ENCODE results near the gene BAG5. TPM values are rescaled to one million over a fixed set of nuclear protein-coding genes. Genes with fewer than 3 reads are reported as not detected.
A peak's percentile ranks its signal among the peaks of the same experiment; 100 is the strongest.

BAG5 gene
- total RNA-seq, 1 experiment from 2014 or later: 32.6 TPM

DNA sequence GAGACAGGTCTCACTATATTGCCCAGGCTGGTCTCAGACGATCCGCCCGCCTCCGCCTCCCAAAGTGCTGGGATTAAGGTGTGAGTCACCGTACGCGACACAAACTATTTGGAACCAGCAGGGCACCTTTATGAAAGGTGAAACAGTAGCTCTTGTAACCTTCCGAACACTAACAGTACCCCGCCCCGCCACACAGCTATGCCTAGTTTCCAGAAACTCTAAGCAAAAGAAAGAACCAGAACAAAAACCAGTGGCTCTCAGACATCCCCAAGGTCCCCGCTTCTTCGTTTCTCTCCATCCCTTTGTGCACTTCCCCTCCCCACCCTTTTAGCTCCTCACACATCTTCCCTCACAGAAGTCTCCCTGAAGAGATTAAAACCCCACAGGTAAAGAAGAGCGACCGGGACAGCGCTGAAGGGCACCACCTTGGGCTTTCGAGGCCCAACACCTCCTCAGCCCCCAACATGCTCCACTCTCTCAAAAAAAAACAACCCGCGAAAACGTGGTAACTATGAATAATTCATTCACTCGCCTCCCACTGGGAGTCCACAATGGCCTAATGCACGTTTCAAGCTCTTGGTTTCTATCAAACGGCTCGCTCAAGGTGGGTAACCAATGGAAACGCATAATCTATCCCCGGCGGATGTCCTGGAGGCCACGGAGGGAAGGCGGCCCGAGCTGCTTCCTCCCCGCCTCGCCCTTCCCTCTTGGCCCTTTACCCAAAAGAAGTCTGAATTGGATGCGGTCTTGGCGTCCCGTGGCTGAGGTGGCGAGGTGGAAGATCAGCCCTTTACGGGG is 877 bp downstream of the BAG5 start:
- Histone ChIP-seq H3K4me2 (ENCODE audit: low read depth, low read length, poor library complexity, severe bottlenecking) (peak overlapping the region; percentile 75), H2AFZ (ENCODE audit: low read length) (no peak overlapping the region), H3K36me3 (ENCODE audit: insufficient read depth, low read length) (peaks cover 38% of the 10 kb centered on the region; the same call in 1 of the 2 replicates), H3K9ac (ENCODE audit: low read length) (peak overlapping the region; percentile 91), H4K20me1 (ENCODE audit: insufficient read depth, low read depth, low read length) (peaks cover 55% of the 10 kb centered on the region), H3K9me2 (replicated peaks; ENCODE audit: insufficient read depth, low read length) (no peaks in the 10 kb centered on the region), H3K4me1 (ENCODE audit: low read length) (peaks cover 55% of the 10 kb centered on the region), H3K4me3 (ENCODE audit: low read length) (peak overlapping the region; percentile 94), H3K79me2 (ENCODE audit: low read length) (peaks cover 96% of the 10 kb centered on the region), H3K27me3 (ENCODE audit: low read length) (no peaks in the 10 kb centered on the region), H3K27ac (ENCODE audit: low read length) (peak overlapping the region; percentile 72), H3K9me3 (ENCODE audit: low read length) (no peaks in the 10 kb centered on the region)
- DNase-seq: peak; percentile 87

DNA sequence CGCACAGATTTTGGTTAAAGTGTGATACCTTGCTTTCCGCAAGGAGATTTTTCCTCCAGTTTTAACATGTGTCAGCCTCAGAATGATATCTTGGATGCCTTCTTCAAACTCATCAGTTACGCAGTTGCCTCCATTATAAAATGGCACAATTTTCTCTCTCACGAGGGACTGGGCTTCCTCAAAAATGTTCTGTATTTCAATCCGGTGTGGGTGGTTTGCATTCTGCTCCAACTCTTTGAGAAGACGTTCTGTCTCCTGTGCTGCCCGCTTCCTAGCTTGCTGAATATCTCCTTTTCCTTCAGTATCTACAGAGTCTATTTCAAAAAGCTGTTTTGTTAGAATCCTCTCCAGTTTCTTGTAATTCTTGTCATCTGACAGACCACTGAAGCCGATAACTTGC is 1.8 kb downstream of the BAG5 start:
- Histone ChIP-seq H3K4me3 (ENCODE audit: low read length) (peak overlapping the region; percentile 94), H3K9ac (ENCODE audit: low read length) (peak overlapping the region; percentile 91), H3K9me2 (replicated peaks; ENCODE audit: insufficient read depth, low read length) (no peaks in the 10 kb centered on the region)

GRCh38 chr14:103559766-103560165 is 2.7 kb downstream of the BAG5 start:
- Histone ChIP-seq H3K9ac (ENCODE audit: low read length) (no peak overlapping the region), H2AFZ (ENCODE audit: low read length) (no peak overlapping the region), H3K9me3 (ENCODE audit: low read length) (no peaks in the 10 kb centered on the region), H3K4me1 (ENCODE audit: low read length) (peaks cover 49% of the 10 kb centered on the region), H3K4me3 (ENCODE audit: low read length) (no peak overlapping the region), H3K27ac (ENCODE audit: low read length) (no peak overlapping the region), H3K79me2 (ENCODE audit: low read length) (peaks cover 80% of the 10 kb centered on the region), H3K4me2 (ENCODE audit: low read depth, low read length, poor library complexity, severe bottlenecking) (no peak overlapping the region), H3K9me2 (replicated peaks; ENCODE audit: insufficient read depth, low read length) (no peaks in the 10 kb centered on the region), H3K36me3 (ENCODE audit: insufficient read depth, low read length) (peaks cover 35% of the 10 kb centered on the region; the same call in 1 of the 2 replicates), H3K27me3 (ENCODE audit: low read length) (no peaks in the 10 kb centered on the region), H4K20me1 (ENCODE audit: insufficient read depth, low read depth, low read length) (peaks cover 61% of the 10 kb centered on the region)
- no peak for DNase-seq

More for the DNA sequence above, 1.8 kb downstream of the BAG5 start:
- no peak overlapping the region for H3K27ac ChIP-seq (ENCODE audit: low read length)
- peak overlapping the region; percentile 75 for H3K4me2 ChIP-seq (ENCODE audit: low read depth, low read length, poor library complexity, severe bottlenecking)
- H3K36me3 ChIP-seq (ENCODE audit: insufficient read depth, low read length): peaks cover 35% of the 10 kb centered on the region; the same call in 1 of the 2 replicates
- DNase-seq: no peak
- peaks cover 55% of the 10 kb centered on the region for H3K4me1 ChIP-seq (ENCODE audit: low read length)
- H3K9me3 ChIP-seq (ENCODE audit: low read length): no peaks in the 10 kb centered on the region
- peaks cover 90% of the 10 kb centered on the region for H3K79me2 ChIP-seq (ENCODE audit: low read length)
- H4K20me1 ChIP-seq (ENCODE audit: insufficient read depth, low read depth, low read length): peaks cover 58% of the 10 kb centered on the region
- H2AFZ ChIP-seq (ENCODE audit: low read length): no peak overlapping the region
- no peaks in the 10 kb centered on the region for H3K27me3 ChIP-seq (ENCODE audit: low read length)

- H3K27me3 ChIP-seq (ENCODE audit: low read length): no peaks in the 10 kb centered on the region
- peaks cover 35% of the 10 kb centered on the region; the same call in 1 of the 2 replicates for H3K36me3 ChIP-seq (ENCODE audit: insufficient read depth, low read length)
- peaks cover 61% of the 10 kb centered on the region for H4K20me1 ChIP-seq (ENCODE audit: insufficient read depth, low read depth, low read length)
- H2AFZ ChIP-seq (ENCODE audit: low read length): no peak overlapping the region
- H3K9me3 ChIP-seq (ENCODE audit: low read length): no peaks in the 10 kb centered on the region
- peaks cover 66% of the 10 kb centered on the region for H3K79me2 ChIP-seq (ENCODE audit: low read length)
- no peak overlapping the region for H3K9ac ChIP-seq (ENCODE audit: low read length)
- H3K9me2 ChIP-seq (replicated peaks; ENCODE audit: insufficient read depth, low read length): no peaks in the 10 kb centered on the region
- H3K4me1 ChIP-seq (ENCODE audit: low read length): peaks cover 37% of the 10 kb centered on the region
- no peak overlapping the region for H3K4me3 ChIP-seq (ENCODE audit: low read length)
- H3K4me2 ChIP-seq (ENCODE audit: low read depth, low read length, poor library complexity, severe bottlenecking): no peak overlapping the region
- DNase-seq: no peak
- no peak overlapping the region for H3K27ac ChIP-seq (ENCODE audit: low read length)
These were observed 4.2 kb downstream of the BAG5 start for GRCh38 chr14:103558071-103558882.

- Histone ChIP-seq H2AFZ (ENCODE audit: low read length) (no peak overlapping the region), H3K27ac (ENCODE audit: low read length) (no peak overlapping the region), H3K9me3 (ENCODE audit: low read length) (no peaks in the 10 kb centered on the region), H3K4me3 (ENCODE audit: low read length) (no peak overlapping the region), H4K20me1 (ENCODE audit: insufficient read depth, low read depth, low read length) (peaks cover 69% of the 10 kb centered on the region), H3K79me2 (ENCODE audit: low read length) (peaks cover 57% of the 10 kb centered on the region), H3K9ac (ENCODE audit: low read length) (no peak overlapping the region), H3K36me3 (ENCODE audit: insufficient read depth, low read length) (peaks cover 35% of the 10 kb centered on the region; the same call in 1 of the 2 replicates), H3K9me2 (replicated peaks; ENCODE audit: insufficient read depth, low read length) (no peaks in the 10 kb centered on the region), H3K27me3 (ENCODE audit: low read length) (no peaks in the 10 kb centered on the region), H3K4me1 (ENCODE audit: low read length) (peaks cover 37% of the 10 kb centered on the region), H3K4me2 (ENCODE audit: low read depth, low read length, poor library complexity, severe bottlenecking) (no peak overlapping the region)
- no peak for DNase-seq
These were observed 5.3 kb downstream of the BAG5 start for GRCh38 chr14:103556946-103557758.

GRCh38 chr14:103555559-103556337 is 6.7 kb downstream of the BAG5 start:
- Histone ChIP-seq H4K20me1 (ENCODE audit: insufficient read depth, low read depth, low read length) (peaks cover 68% of the 10 kb centered on the region), H3K36me3 (ENCODE audit: insufficient read depth, low read length) (peaks cover 35% of the 10 kb centered on the region; the same call in 1 of the 2 replicates), H3K9me2 (replicated peaks; ENCODE audit: insufficient read depth, low read length) (no peaks in the 10 kb centered on the region), H3K27ac (ENCODE audit: low read length) (no peak overlapping the region), H3K4me3 (ENCODE audit: low read length) (no peak overlapping the region), H2AFZ (ENCODE audit: low read length) (no peak overlapping the region), H3K79me2 (ENCODE audit: low read length) (peaks cover 43% of the 10 kb centered on the region), H3K4me1 (ENCODE audit: low read length) (peaks cover 31% of the 10 kb centered on the region), H3K9me3 (ENCODE audit: low read length) (no peaks in the 10 kb centered on the region), H3K9ac (ENCODE audit: low read length) (no peak overlapping the region), H3K4me2 (ENCODE audit: low read depth, low read length, poor library complexity, severe bottlenecking) (no peak overlapping the region), H3K27me3 (ENCODE audit: low read length) (no peaks in the 10 kb centered on the region)
- no peak for DNase-seq

GRCh38 chr14:103552846-103553210 is 9.6 kb downstream of the BAG5 start:
- Histone ChIP-seq H3K27me3 (ENCODE audit: low read length) (no peaks in the 10 kb centered on the region), H3K4me3 (ENCODE audit: low read length) (no peak overlapping the region), H3K27ac (ENCODE audit: low read length) (no peak overlapping the region), H3K9me3 (ENCODE audit: low read length) (no peaks in the 10 kb centered on the region), H3K79me2 (ENCODE audit: low read length) (peaks cover 14% of the 10 kb centered on the region), H3K9me2 (replicated peaks; ENCODE audit: insufficient read depth, low read length) (no peaks in the 10 kb centered on the region), H4K20me1 (ENCODE audit: insufficient read depth, low read depth, low read length) (peaks cover 47% of the 10 kb centered on the region), H3K36me3 (ENCODE audit: insufficient read depth, low read length) (peaks cover 8% of the 10 kb centered on the region; the same call in 1 of the 2 replicates), H3K4me2 (ENCODE audit: low read depth, low read length, poor library complexity, severe bottlenecking) (no peak overlapping the region), H2AFZ (ENCODE audit: low read length) (no peak overlapping the region), H3K9ac (ENCODE audit: low read length) (no peak overlapping the region), H3K4me1 (ENCODE audit: low read length) (peaks cover 4% of the 10 kb centered on the region; the same call in 1 of the 2 replicates)
- DNase-seq: no peak

Data from Karpas-422 (cell line).